A549 treated with ZK216348 at 1 μM for 4 hours (cell line): ENCODE results near the gene GYG2. TPM values are rescaled to one million over a fixed set of nuclear protein-coding genes. Genes with fewer than 3 reads are reported as not detected.

Experiments
- total RNA-seq: library from RNA; stranded (reverse); fragments of 200-300 nt; extraction: Qiagen RNA extraction; gene quantifications from 5 replicates; pipeline ENCODE4 v1.2.3, GENCODE V29; 2022; ENCODE audit warnings: low read depth

The GYG2 gene
- 3.7 to 4.8 TPM (median 4.0 TPM) in 5 replicates for total RNA-seq

GRCh38 chrX:2828344-2828958 lies at the start of gene GYG2:
TSS of gene GYG2 (plus strand) at chrX:2828930. CDS start at chrX:2830189, 1,259 bp downstream.

GRCh38 chrX:2928583-2929434 lies 100.1 kb downstream of the GYG2 start, which contains the start of gene ARSD:
TSS of gene ARSD (minus strand) at chrX:2929339. CDS start at chrX:2929275, 64 bp downstream.

Other genes starting within 250 kb of the GYG2 start
- 267 to 283 TPM (median 281 TPM) in 5 replicates for gene CD99, start 137.6 kb upstream of the GYG2 start, total RNA-seq
- gene XG, start 76.9 kb upstream of the GYG2 start, total RNA-seq = not detected in 5 replicates
- gene ARSD, start 100.4 kb downstream of the GYG2 start, total RNA-seq = 12.0 to 16.4 TPM (median 13.3 TPM) in 5 replicates
- not detected in 5 replicates for gene ARSH, start 177.6 kb downstream of the GYG2 start, total RNA-seq
- gene ARSF, start 212.5 kb downstream of the GYG2 start, total RNA-seq = not detected in 5 replicates